ENCODE measurements around the gene FXYD5.

The FXYD5 gene

GRCh38 chr19:35108730-35109129, 45.8 kb upstream of the FXYD5 start:
- TF ChIP-seq CTCF (IDR thresholded peaks at IDR 0.05; ENCODE audit: borderline replicate concordance, insufficient read depth, low read depth, low read length), result no peak
- no peak overlapping the region for H3K4me3 ChIP-seq (ENCODE audit: low read depth, low read length)

- no peak for TF ChIP-seq CTCF (IDR thresholded peaks at IDR 0.05; ENCODE audit: borderline replicate concordance, insufficient read depth, low read depth, low read length)
- no peak overlapping the region for H3K4me3 ChIP-seq (ENCODE audit: low read depth, low read length)
These were observed 45.0 kb upstream of the FXYD5 start for GRCh38 chr19:35109395-35110112.

- no peak overlapping the region for H3K4me3 ChIP-seq (ENCODE audit: low read depth, low read length)
- TF ChIP-seq CTCF (IDR thresholded peaks at IDR 0.05; ENCODE audit: borderline replicate concordance, insufficient read depth, low read depth, low read length), result no peak
These were observed 43.6 kb upstream of the FXYD5 start for GRCh38 chr19:35110974-35111373.

- H3K4me3 ChIP-seq (ENCODE audit: low read depth, low read length), result no peak overlapping the region
- no peak for TF ChIP-seq CTCF (IDR thresholded peaks at IDR 0.05; ENCODE audit: borderline replicate concordance, insufficient read depth, low read depth, low read length)
These were observed 41.4 kb upstream of the FXYD5 start for GRCh38 chr19:35112995-35113688.

- no peak overlapping the region for H3K4me3 ChIP-seq (ENCODE audit: low read depth, low read length)
- TF ChIP-seq CTCF (IDR thresholded peaks at IDR 0.05; ENCODE audit: borderline replicate concordance, insufficient read depth, low read depth, low read length), result peak; percentile 98
These were observed 40.0 kb upstream of the FXYD5 start for GRCh38 chr19:35114353-35115176.

GRCh38 chr19:35115177-35115951, 39.2 kb upstream of the FXYD5 start, which contains the start of gene FXYD3:
TSS of gene FXYD3 (plus strand) at chr19:35115823. CDS start at chr19:35119377, 3,554 bp downstream.
- TF ChIP-seq CTCF (IDR thresholded peaks at IDR 0.05; ENCODE audit: borderline replicate concordance, insufficient read depth, low read depth, low read length), result no peak
- no peak within 1 kb of the TSS for H3K4me3 ChIP-seq (ENCODE audit: low read depth, low read length)
